GM20000 (cell line): ENCODE data around the gene LSM14B.

Experiments
- DNase-seq: peaks from one replicate; pipeline ENCODE4 v3.0.0; 2012; ENCODE audit warnings: low spot score
- CTCF ChIP-seq: IDR thresholded peaks from 2 replicates; pipeline ENCODE4 v1.5.1; 2012; ENCODE audit warnings: mild to moderate bottlenecking, control low read depth; ENCODE audit errors: extremely low read depth, missing control alignments

The LSM14B gene

GRCh38 chr20:62170536-62170935, 48.3 kb downstream of the LSM14B start:
- no peak for DNase-seq
- TF ChIP-seq CTCF, result no peak

- no peak for TF ChIP-seq CTCF
- no peak for DNase-seq
Measured at GRCh38 chr20:62171245-62171644, 49.0 kb downstream of the LSM14B start.

GRCh38 chr20:62172666-62173065, 50.4 kb downstream of the LSM14B start:
- no peak for DNase-seq
- no peak for TF ChIP-seq CTCF

- no peak for TF ChIP-seq CTCF
- no peak for DNase-seq
Measured at GRCh38 chr20:62174021-62174804, 51.9 kb downstream of the LSM14B start.

- no peak for TF ChIP-seq CTCF
Measured at GRCh38 chr20:62174870-62175624, 52.8 kb downstream of the LSM14B start.

GRCh38 chr20:62175711-62176110, 53.4 kb downstream of the LSM14B start:
- no peak for TF ChIP-seq CTCF
- no peak for DNase-seq

More at GRCh38 chr20:62174870-62175624, 52.8 kb downstream of the LSM14B start:
- no peak for DNase-seq

- no peak for TF ChIP-seq CTCF
- DNase-seq, result no peak
Measured at GRCh38 chr20:62176866-62177265, 54.6 kb downstream of the LSM14B start.
